ENCODE measurements around the gene FARP2.
"Not testable (repeated sequence)": the region's sequence is repeated elsewhere in the genome, so short reads cannot be mapped to it uniquely, and the experiment has no call there.

Gene FARP2

GRCh38 chr2:241355983-241356870 lies at the start of gene FARP2:
TSS of gene FARP2 (plus strand) at chr2:241356285. CDS start at chr2:241373108, 16,823 bp downstream.
- peak; percentile 95 for DNase-seq (ENCODE audit: low read depth)

GRCh38 chr2:241307055-241307454 lies 49.0 kb upstream of the FARP2 start:
- DNase-seq (ENCODE audit: low read depth): no peak

GRCh38 chr2:241308267-241308666 lies 47.8 kb upstream of the FARP2 start:
- no peak for DNase-seq (ENCODE audit: low read depth)

- no peak for DNase-seq (ENCODE audit: low read depth)
Observed at GRCh38 chr2:241308832-241309500, 47.1 kb upstream of the FARP2 start.

- DNase-seq (ENCODE audit: low read depth): peak; percentile 52
Observed at GRCh38 chr2:241309684-241310117, 46.4 kb upstream of the FARP2 start.

- DNase-seq (ENCODE audit: low read depth): no peak
Observed at GRCh38 chr2:241310917-241311566, 45.0 kb upstream of the FARP2 start.

- DNase-seq (ENCODE audit: low read depth): no peak
Observed at GRCh38 chr2:241312082-241312481, 44.0 kb upstream of the FARP2 start.

- no peak for DNase-seq (ENCODE audit: low read depth)
Observed at GRCh38 chr2:241313543-241314095, 42.5 kb upstream of the FARP2 start.

- no peak for DNase-seq (ENCODE audit: low read depth)
Observed at GRCh38 chr2:241314226-241315092, 41.6 kb upstream of the FARP2 start.

- peak; percentile 100 for DNase-seq (ENCODE audit: low read depth)
Observed at GRCh38 chr2:241315093-241315878, 40.8 kb upstream of the FARP2 start, which contains the start of gene HDLBP. TSS of gene HDLBP (minus strand) at chr2:241315672. CDS start at chr2:241266869, 48,803 bp downstream.

- peak; percentile 67 for DNase-seq (ENCODE audit: low read depth)
Observed at GRCh38 chr2:241315879-241316631, 40.0 kb upstream of the FARP2 start, which contains the start of gene SEPTIN2. TSS of gene SEPTIN2 (plus strand) at chr2:241315925. CDS start at chr2:241324233, 8,308 bp downstream.

GRCh38 chr2:241316825-241317224 lies 39.3 kb upstream of the FARP2 start:
- DNase-seq (ENCODE audit: low read depth): no peak

- DNase-seq (ENCODE audit: low read depth): no peak
Observed at GRCh38 chr2:241317391-241317790, 38.7 kb upstream of the FARP2 start.

- DNase-seq (ENCODE audit: low read depth): not testable (repeated sequence)
Observed at GRCh38 chr2:241318830-241319229, 37.3 kb upstream of the FARP2 start.

GRCh38 chr2:241320394-241320793 lies 35.7 kb upstream of the FARP2 start:
- no peak for DNase-seq (ENCODE audit: low read depth)

- DNase-seq (ENCODE audit: low read depth): no peak
Observed at GRCh38 chr2:241321033-241321432, 35.1 kb upstream of the FARP2 start.

- DNase-seq (ENCODE audit: low read depth): no peak
Observed at GRCh38 chr2:241321886-241322285, 34.2 kb upstream of the FARP2 start.

- DNase-seq (ENCODE audit: low read depth): no peak
Observed at GRCh38 chr2:241323778-241324177, 32.3 kb upstream of the FARP2 start.

GRCh38 chr2:241324775-241325174 lies 31.3 kb upstream of the FARP2 start:
- DNase-seq (ENCODE audit: low read depth): no peak

- no peak for DNase-seq (ENCODE audit: low read depth)
Observed at GRCh38 chr2:241325257-241325656, 30.8 kb upstream of the FARP2 start.

Measured in T-helper 22 cell (primary cell).